ENCODE results near the gene TRPM5. TPM values are rescaled to one million over a fixed set of nuclear protein-coding genes. Genes with fewer than 3 reads are reported as not detected.

The TRPM5 gene
- total RNA-seq, 1 donor from 2014 or later, result 0.46 TPM

DNA sequence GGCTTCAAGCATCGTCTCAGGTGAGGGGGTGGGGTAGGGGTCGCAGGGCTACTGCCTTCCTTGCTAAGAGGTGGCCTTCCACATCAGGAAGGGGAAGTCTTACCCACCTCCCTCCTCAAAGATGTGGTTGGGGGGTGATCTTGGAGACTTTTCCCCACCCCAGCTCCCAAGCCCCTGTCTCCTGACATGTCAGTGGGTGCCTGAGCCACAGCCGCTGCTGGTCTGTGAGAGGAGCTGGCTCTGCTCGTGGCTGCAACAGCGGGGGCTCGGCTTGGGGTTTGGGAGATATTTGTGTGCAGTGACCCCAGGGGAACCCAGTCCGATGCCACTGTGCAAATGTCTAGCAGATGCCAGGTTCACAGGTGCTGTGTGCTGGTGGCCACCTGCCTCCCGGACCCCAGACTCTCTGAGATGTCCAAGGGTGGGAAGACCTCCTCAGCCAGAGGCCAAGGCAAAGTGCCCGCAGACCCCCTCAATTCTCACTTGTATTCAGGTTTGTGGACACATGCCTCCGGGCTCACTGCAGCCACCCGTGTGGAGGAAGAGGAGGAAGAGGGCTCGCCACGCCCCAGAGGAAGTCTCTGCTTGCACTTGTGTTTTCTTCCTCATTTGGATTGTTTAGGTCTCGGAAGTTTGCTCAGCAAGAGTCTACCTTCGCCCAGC is 2.4 kb upstream of the TRPM5 start:
- Mint-ChIP-seq H3K9me3 (ENCODE audit: low read depth) (no peaks in the 10 kb centered on the region), H3K4me3 (ENCODE audit: low read depth) (no peak overlapping the region), H3K36me3 (ENCODE audit: insufficient read depth) (no peaks in the 10 kb centered on the region), H3K4me1 (ENCODE audit: low read depth) (peaks cover 2% of the 10 kb centered on the region), H3K27ac (no peak overlapping the region), H3K27me3 (peaks cover 63% of the 10 kb centered on the region)
- no peak for DNase-seq (ENCODE audit: low spot score, unreplicated experiment)
- TF ChIP-seq, protein P1, sequence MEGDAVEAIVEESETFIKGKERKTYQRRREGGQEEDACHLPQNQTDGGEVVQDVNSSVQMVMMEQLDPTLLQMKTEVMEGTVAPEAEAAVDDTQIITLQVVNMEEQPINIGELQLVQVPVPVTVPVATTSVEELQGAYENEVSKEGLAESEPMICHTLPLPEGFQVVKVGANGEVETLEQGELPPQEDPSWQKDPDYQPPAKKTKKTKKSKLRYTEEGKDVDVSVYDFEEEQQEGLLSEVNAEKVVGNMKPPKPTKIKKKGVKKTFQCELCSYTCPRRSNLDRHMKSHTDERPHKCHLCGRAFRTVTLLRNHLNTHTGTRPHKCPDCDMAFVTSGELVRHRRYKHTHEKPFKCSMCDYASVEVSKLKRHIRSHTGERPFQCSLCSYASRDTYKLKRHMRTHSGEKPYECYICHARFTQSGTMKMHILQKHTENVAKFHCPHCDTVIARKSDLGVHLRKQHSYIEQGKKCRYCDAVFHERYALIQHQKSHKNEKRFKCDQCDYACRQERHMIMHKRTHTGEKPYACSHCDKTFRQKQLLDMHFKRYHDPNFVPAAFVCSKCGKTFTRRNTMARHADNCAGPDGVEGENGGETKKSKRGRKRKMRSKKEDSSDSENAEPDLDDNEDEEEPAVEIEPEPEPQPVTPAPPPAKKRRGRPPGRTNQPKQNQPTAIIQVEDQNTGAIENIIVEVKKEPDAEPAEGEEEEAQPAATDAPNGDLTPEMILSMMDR (IDR thresholded peaks at IDR 0.05; ENCODE audit: unreplicated experiment), result no peak

DNA sequence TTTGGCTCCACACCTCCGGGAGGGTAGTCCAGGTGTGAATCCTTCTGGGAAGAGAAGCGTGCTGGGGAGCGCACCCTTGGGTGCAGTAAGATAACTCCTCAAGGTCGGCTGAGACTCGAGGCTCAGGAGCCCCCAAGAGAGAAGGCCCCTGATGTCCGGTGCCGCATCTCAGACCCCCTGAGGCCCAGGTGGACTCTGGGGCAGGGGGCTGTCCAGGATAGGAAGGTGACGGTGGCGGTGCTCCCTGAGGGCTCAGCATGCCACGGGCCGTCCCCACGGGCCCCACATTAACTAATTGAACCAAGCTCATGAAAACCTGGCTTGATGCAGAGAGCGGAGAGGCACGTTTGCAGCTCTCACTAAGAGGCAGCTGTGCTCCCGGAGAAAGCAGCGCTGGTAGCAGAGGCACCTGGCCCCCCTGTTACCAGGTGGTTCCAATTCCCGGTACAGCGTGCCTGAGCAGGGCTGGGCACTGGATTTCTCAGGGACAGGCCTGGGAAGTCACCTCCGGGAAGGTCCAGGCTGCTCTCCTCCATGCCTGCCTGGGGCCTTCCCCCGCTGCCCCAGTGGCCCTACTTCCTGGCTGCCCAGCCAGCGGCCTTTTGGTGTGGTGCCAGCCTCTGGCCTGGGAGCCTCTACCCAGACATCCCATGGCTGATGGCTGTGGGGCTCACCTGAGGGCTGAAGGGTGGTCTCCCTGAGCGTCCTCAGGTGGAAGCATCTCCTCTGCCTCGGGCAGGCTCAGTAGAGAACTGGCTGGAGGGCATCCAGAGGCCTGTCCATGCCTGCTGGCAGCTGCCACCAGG is 1.6 kb upstream of the TRPM5 start:
- Mint-ChIP-seq H3K4me3 (ENCODE audit: low read depth) (peak overlapping the region; percentile 67), H3K9me3 (ENCODE audit: low read depth) (no peaks in the 10 kb centered on the region), H3K4me1 (ENCODE audit: low read depth) (peaks cover 2% of the 10 kb centered on the region), H3K36me3 (ENCODE audit: insufficient read depth) (no peaks in the 10 kb centered on the region), H3K27ac (no peak overlapping the region), H3K27me3 (peaks cover 68% of the 10 kb centered on the region)
- TF ChIP-seq, protein P1 (IDR thresholded peaks at IDR 0.05; ENCODE audit: unreplicated experiment), result no peak
- no peak for DNase-seq (ENCODE audit: low spot score, unreplicated experiment)

DNA sequence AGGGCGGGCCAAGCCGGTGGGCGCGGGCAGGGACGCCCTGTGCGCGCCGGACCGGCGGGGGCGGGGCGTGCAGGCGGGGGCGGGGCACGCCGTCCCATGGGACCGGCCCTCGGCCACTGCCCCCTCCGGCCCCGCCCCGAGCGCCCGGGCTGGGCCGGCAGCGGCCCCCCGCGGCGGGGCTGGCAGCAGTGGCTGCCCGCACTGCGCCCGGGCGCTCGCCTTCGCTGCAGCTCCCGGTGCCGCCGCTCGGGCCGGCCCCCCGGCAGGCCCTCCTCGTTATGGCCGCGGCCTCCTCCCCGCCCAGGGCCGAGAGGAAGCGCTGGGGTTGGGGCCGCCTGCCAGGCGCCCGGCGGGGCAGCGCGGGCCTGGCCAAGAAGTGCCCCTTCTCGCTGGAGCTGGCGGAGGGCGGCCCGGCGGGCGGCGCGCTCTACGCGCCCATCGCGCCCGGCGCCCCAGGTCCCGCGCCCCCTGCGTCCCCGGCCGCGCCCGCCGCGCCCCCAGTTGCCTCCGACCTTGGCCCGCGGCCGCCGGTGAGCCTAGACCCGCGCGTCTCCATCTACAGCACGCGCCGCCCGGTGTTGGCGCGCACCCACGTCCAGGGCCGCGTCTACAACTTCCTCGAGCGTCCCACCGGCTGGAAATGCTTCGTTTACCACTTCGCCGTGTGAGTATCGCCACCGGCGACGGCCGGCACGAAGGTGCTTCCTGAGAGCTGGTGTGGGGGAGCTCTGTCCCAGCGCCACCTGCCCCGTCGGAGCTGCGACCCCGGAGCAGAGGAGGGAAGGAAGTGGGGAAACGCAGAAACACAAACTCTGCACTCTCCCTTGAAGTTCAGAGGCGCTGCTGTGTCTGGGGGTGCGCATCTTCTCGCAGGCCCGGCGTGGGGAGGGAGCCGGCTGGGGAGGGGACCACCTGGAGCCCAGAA is 769 bp upstream of the TRPM5 start, which contains the start of gene KCNQ1:
Gene KCNQ1, plus strand, starts transcription at position 188 of the 925 bp plus-strand sequence. Its CDS starts 91 bp downstream, at position 279.
- Mint-ChIP-seq H3K27ac (no peak within 1 kb of the TSS), H3K4me1 (ENCODE audit: low read depth) (peaks cover 2% of the 10 kb centered on the region), H3K27me3 (peaks cover 68% of the 10 kb centered on the region), H3K9me3 (ENCODE audit: low read depth) (no peaks in the 10 kb centered on the region), H3K36me3 (ENCODE audit: insufficient read depth) (no peaks in the 10 kb centered on the region), H3K4me3 (ENCODE audit: low read depth) (peak within 1 kb of the TSS; percentile 67)
- DNase-seq (ENCODE audit: low spot score, unreplicated experiment), result peak; percentile 64
- TF ChIP-seq, protein P1 (IDR thresholded peaks at IDR 0.05; ENCODE audit: unreplicated experiment), result peak; percentile 14

DNA sequence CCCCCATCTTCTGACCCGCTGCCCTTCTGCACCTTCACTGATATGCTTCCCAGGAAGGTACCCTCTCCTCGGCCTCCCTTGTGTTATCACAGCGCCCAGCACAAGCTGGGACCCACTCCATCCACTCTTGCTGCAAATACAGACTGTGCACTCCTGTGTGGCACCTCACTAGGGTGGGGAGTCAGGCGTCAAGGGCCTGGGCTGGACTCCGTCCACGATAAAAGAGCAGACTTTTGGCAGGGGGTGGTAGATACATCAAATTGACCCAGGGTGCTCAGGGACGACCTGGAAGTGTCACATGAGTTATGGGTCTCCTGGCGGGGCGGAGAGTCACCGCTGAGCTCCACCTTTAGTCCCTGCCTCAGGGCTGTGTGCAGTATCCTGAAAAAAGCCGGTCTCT is 908 bp downstream of the TRPM5 start:
- no peak for DNase-seq (ENCODE audit: low spot score, unreplicated experiment)
- H3K4me1 Mint-ChIP-seq (ENCODE audit: low read depth), result peaks cover 2% of the 10 kb centered on the region
- H3K27ac Mint-ChIP-seq, result no peak overlapping the region
- peak overlapping the region; percentile 47 for H3K4me3 Mint-ChIP-seq (ENCODE audit: low read depth)
- peaks cover 3% of the 10 kb centered on the region for H3K9me3 Mint-ChIP-seq (ENCODE audit: low read depth)
- H3K27me3 Mint-ChIP-seq, result peaks cover 70% of the 10 kb centered on the region
- H3K36me3 Mint-ChIP-seq (ENCODE audit: insufficient read depth), result no peaks in the 10 kb centered on the region
- TF ChIP-seq, protein P1 (IDR thresholded peaks at IDR 0.05; ENCODE audit: unreplicated experiment), result no peak

DNA sequence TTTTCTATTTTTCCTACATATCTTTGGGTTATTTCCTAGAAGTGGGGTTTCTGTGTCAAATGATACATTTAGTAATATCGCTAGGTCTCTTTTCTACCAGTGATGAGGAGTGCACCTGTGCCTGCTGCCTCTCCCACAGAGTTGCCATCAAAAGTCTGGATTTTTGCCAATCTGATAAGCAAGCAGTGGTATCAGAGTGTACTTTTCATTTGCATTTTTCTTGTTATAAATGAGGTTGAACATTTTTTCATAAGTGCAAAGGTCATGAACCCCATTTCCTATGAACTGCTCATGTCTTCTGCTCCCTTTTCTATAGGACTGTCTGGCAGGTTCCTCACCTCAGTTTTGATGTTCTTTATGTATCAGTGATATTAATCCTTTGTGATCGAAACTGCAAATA is 1.7 kb downstream of the TRPM5 start:
- TF ChIP-seq, protein P1 (IDR thresholded peaks at IDR 0.05; ENCODE audit: unreplicated experiment), result no peak

More for the DNA sequence above, 1.7 kb downstream of the TRPM5 start:
- Mint-ChIP-seq H3K4me3 (ENCODE audit: low read depth) (no peak overlapping the region), H3K36me3 (ENCODE audit: insufficient read depth) (no peaks in the 10 kb centered on the region), H3K4me1 (ENCODE audit: low read depth) (peaks cover 2% of the 10 kb centered on the region), H3K9me3 (ENCODE audit: low read depth) (peaks cover 3% of the 10 kb centered on the region), H3K27me3 (peaks cover 73% of the 10 kb centered on the region), H3K27ac (no peak overlapping the region)
- DNase-seq (ENCODE audit: low spot score, unreplicated experiment), result no peak

Data from progenitor cell of endocrine pancreas (in vitro differentiated cells).